ENCODE results near the gene RANBP9.

GRCh38 chr6:13741365-13741764, 29.7 kb upstream of the RANBP9 start:
- TF ChIP-seq CTCF (IDR thresholded peaks at IDR 0.05) (no peak), POLR2AphosphoS5 (IDR thresholded peaks at IDR 0.05) (no peak), POLR2A (IDR thresholded peaks at IDR 0.05) (no peak)
